GM12864 (cell line): Measurements from ENCODE around the gene APOE.

Experiments used
- DNase-seq: peaks from one replicate; pipeline ENCODE4 v3.0.0-alpha.2; 2011; ENCODE audit warnings: low read depth
- H3K4me3 ChIP-seq: 2 replicates; pipeline ENCODE4 v1.5.1; 2011; ENCODE audit warnings: mild to moderate bottlenecking, low read depth, low read length, control low read depth
- TF ChIP-seq, protein P1 (sequence below): IDR thresholded peaks from 2 replicates; pipeline ENCODE4 v1.5.1; 2011; ENCODE audit warnings: low read depth, mild to moderate bottlenecking, moderate library complexity, low read length, control low read depth, inconsistent platforms; ENCODE audit errors: missing control alignments

Gene APOE

DNA sequence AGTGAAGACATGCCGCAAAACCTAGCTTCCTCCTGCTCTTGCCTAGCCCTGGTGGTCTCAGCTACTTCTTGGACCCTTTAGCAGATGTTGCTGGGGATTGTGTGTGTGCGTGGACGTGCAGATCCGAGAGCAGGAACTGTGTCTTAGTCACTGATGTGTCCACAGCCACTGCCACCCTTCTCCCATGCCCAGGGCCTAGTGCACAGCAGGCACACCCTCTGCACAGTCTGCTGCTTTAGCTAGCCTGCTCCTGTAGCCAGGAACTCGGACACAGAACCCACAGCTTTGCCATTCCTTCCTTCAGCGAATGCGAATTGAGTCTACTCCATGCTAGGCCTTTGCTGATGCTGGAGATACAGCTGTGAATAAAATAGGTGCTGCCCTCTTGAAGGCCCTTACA, 51.9 kb downstream of the APOE start:
- no peak for DNase-seq
- TF ChIP-seq, protein P1, sequence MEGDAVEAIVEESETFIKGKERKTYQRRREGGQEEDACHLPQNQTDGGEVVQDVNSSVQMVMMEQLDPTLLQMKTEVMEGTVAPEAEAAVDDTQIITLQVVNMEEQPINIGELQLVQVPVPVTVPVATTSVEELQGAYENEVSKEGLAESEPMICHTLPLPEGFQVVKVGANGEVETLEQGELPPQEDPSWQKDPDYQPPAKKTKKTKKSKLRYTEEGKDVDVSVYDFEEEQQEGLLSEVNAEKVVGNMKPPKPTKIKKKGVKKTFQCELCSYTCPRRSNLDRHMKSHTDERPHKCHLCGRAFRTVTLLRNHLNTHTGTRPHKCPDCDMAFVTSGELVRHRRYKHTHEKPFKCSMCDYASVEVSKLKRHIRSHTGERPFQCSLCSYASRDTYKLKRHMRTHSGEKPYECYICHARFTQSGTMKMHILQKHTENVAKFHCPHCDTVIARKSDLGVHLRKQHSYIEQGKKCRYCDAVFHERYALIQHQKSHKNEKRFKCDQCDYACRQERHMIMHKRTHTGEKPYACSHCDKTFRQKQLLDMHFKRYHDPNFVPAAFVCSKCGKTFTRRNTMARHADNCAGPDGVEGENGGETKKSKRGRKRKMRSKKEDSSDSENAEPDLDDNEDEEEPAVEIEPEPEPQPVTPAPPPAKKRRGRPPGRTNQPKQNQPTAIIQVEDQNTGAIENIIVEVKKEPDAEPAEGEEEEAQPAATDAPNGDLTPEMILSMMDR: no peak
- no peak overlapping the region for H3K4me3 ChIP-seq

DNA sequence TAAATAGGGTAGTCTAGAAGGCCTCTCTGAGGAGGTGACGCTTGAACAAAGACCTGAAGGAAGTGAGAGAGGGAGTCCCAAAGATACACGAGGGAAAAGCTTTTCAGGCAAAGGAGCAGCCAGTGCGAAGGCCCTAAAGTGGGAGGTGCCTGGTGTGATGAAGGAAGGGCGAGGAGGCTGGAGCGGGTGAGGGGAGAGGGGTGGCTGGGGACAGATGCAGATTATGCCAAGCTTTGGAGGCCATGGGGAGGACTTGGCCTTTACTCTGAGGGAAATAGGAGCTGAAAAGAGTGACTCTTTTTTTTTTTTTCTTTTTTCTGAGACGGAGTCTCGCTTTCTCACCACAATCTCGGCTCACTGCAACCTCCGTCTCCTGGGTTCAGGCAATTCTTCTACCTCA, 52.5 kb downstream of the APOE start:
- no peak for DNase-seq
- TF ChIP-seq, protein P1: no peak
- no peak overlapping the region for H3K4me3 ChIP-seq
